GM12891 (cell line): ENCODE data around the gene LPIN1.
"Not testable (repeated sequence)": the region's sequence is repeated elsewhere in the genome, so short reads cannot be mapped to it uniquely, and the experiment has no call there.

Experiments
- DNase-seq: peaks from one replicate; pipeline ENCODE4 v3.0.0; 2011; ENCODE audit warnings: low spot score; ENCODE audit not compliant: insufficient read length
- FAIRE-seq: peaks from 2 replicates; lab custom pipeline; 2011; peaks lifted over from hg19 to GRCh38; lab: Jason Lieb, UNC
- PAX5 ChIP-seq: IDR thresholded peaks from 2 replicates; pipeline ENCODE4 v1.6.1; 2011; ENCODE audit warnings: low read length, moderate library complexity, mild to moderate bottlenecking; ENCODE audit not compliant: insufficient read depth, severe bottlenecking
- POLR2A ChIP-seq: IDR thresholded peaks from 2 replicates; pipeline ENCODE4 v1.6.1; 2011; ENCODE audit warnings: low read depth, low read length, control low read depth
- POLR2AphosphoS5 ChIP-seq: IDR thresholded peaks from 2 replicates; pipeline ENCODE4 v1.6.1; 2011; ENCODE audit warnings: low read depth, low read length, control low read depth
- POU2F2 ChIP-seq: IDR thresholded peaks from 2 replicates; pipeline ENCODE4 v1.6.1; 2011; ENCODE audit warnings: low read depth, mild to moderate bottlenecking, control low read depth, low read length, moderate library complexity
- SPI1 ChIP-seq: IDR thresholded peaks from 2 replicates; pipeline ENCODE4 v1.6.1; 2011; ENCODE audit warnings: low read depth, low read length, control low read depth
- TAF1 ChIP-seq: IDR thresholded peaks from 2 replicates; pipeline ENCODE4 v1.6.1; 2011; ENCODE audit warnings: low read depth, low read length, control low read depth

Gene LPIN1

GRCh38 chr2:11839916-11840315, 93.5 kb downstream of the LPIN1 start:
- FAIRE-seq = peak; percentile 28
- TF ChIP-seq POU2F2 = no peak
- no peak for TF ChIP-seq SPI1
- no peak for TF ChIP-seq PAX5
- no peak for TF ChIP-seq POLR2AphosphoS5
- no peak for TF ChIP-seq POLR2A
- TF ChIP-seq TAF1 = no peak
- DNase-seq = no peak

- DNase-seq (no peak), FAIRE-seq (no peak)
- TF ChIP-seq POLR2AphosphoS5 (no peak), POU2F2 (no peak), PAX5 (no peak), SPI1 (no peak), POLR2A (no peak), TAF1 (no peak)
Measured at GRCh38 chr2:11842336-11842735, 95.9 kb downstream of the LPIN1 start.

GRCh38 chr2:11844798-11845197, 98.4 kb downstream of the LPIN1 start:
- not testable (repeated sequence) for DNase-seq, FAIRE-seq

GRCh38 chr2:11847935-11848334, 101.5 kb downstream of the LPIN1 start:
- not testable (repeated sequence) for DNase-seq, FAIRE-seq

GRCh38 chr2:11850082-11850481, 103.7 kb downstream of the LPIN1 start:
- TF ChIP-seq POU2F2 (no peak), TAF1 (no peak), PAX5 (no peak), POLR2AphosphoS5 (no peak), POLR2A (no peak)
- DNase-seq (no peak), FAIRE-seq (no peak)

GRCh38 chr2:11852526-11853196, 106.2 kb downstream of the LPIN1 start:
- DNase-seq (no peak), FAIRE-seq (no peak)
- TF ChIP-seq POLR2A = no peak
- no peak for TF ChIP-seq POLR2AphosphoS5
- TF ChIP-seq POU2F2 = no peak
- no peak for TF ChIP-seq TAF1
- TF ChIP-seq SPI1 = no peak
- TF ChIP-seq PAX5 = no peak

- DNase-seq = no peak
- FAIRE-seq = no peak
- TF ChIP-seq POLR2AphosphoS5 (no peak), SPI1 (no peak), PAX5 (no peak), TAF1 (no peak), POLR2A (no peak), POU2F2 (no peak)
Measured at GRCh38 chr2:11853197-11853588, 106.8 kb downstream of the LPIN1 start.

GRCh38 chr2:11855064-11855760, 108.8 kb downstream of the LPIN1 start:
- TF ChIP-seq POLR2A (no peak), POU2F2 (no peak), SPI1 (no peak), TAF1 (no peak), PAX5 (no peak), POLR2AphosphoS5 (no peak)
- DNase-seq = no peak
- no peak for FAIRE-seq

- TF ChIP-seq TAF1 (no peak), SPI1 (no peak), POLR2AphosphoS5 (no peak), PAX5 (no peak), POLR2A (no peak), POU2F2 (no peak)
- FAIRE-seq = no peak
- DNase-seq = no peak
Measured at GRCh38 chr2:11856095-11856494, 109.7 kb downstream of the LPIN1 start.

GRCh38 chr2:11858883-11859282, 112.5 kb downstream of the LPIN1 start:
- FAIRE-seq (no peak), DNase-seq (no peak)
- no peak for TF ChIP-seq PAX5
- no peak for TF ChIP-seq POU2F2
- TF ChIP-seq TAF1 = no peak
- TF ChIP-seq POLR2AphosphoS5 = no peak
- no peak for TF ChIP-seq POLR2A

- FAIRE-seq, DNase-seq: not testable (repeated sequence)
Measured at GRCh38 chr2:11859975-11860374, 113.5 kb downstream of the LPIN1 start.
